IMR-90 (cell line): Measurements from ENCODE around the gene SEMA4D. TPM values are rescaled to one million over a fixed set of nuclear protein-coding genes. Genes with fewer than 3 reads are reported as not detected.

Experiments
- ATAC-seq: fragments of 200-7000 bp; cut with Tn5 transposase; 2 replicates; pipeline ENCODE4 v1.9.1; 2020; ENCODE audit warnings: low read depth, mild to moderate bottlenecking, moderate library complexity
- BruUV-seq: library from RNA; stranded (reverse); fragments of 400-500 nt; replicated peaks from 2 replicates; lab custom pipeline; 2021; lab: Mats Ljungman, UMichigan
- CTCF ChIA-PET: fragments of 300-600 bp; formaldehyde crosslinking; extraction: SDS; loops from one replicate; lab custom pipeline; 2021; ENCODE audit warnings: antibody characterized with exemption; lab: Yijun Ruan, JAX
- POLR2A ChIA-PET: fragments of 300-600 bp; sonication (Branson Sonifier 250); formaldehyde crosslinking; loops from one replicate; lab custom pipeline; 2022; ENCODE audit warnings: antibody characterized with exemption; ENCODE audit not compliant: unreplicated experiment; lab: Charles Lee
- DNase-seq: peaks from one replicate; pipeline ENCODE4 v3.0.0; 2013
- H2AFZ ChIP-seq: replicated peaks from 2 replicates; pipeline ENCODE3; 2013; ENCODE audit warnings: low read length, mild to moderate bottlenecking; ENCODE audit not compliant: poor library complexity
- H2AK5ac ChIP-seq: 2 replicates; pipeline ENCODE4 v1.6.1; 2013; ENCODE audit warnings: low read depth, low read length, inconsistent platforms
- H2AK9ac ChIP-seq: replicated peaks from 2 replicates; pipeline ENCODE3; 2013; ENCODE audit warnings: mild to moderate bottlenecking, low read depth, low read length, moderate library complexity; ENCODE audit not compliant: poor library complexity
- H2BK120ac ChIP-seq: 2 replicates; pipeline ENCODE4 v1.6.1; 2013; ENCODE audit warnings: low read depth, low read length, inconsistent platforms
- H2BK15ac ChIP-seq: 3 replicates; pipeline ENCODE4 v1.6.1; 2013; ENCODE audit warnings: low read depth, low read length, inconsistent platforms
- H2BK20ac ChIP-seq: 2 replicates; pipeline ENCODE4 v1.6.1; 2013; ENCODE audit warnings: low read depth, mild to moderate bottlenecking, inconsistent platforms, low read length, moderate library complexity
- H2BK5ac ChIP-seq: 2 replicates; pipeline ENCODE4 v1.6.1; 2013; ENCODE audit warnings: mild to moderate bottlenecking, low read depth, low read length, inconsistent platforms; ENCODE audit not compliant: poor library complexity, severe bottlenecking
- H3K14ac ChIP-seq: replicated peaks from 2 replicates; pipeline ENCODE4 v1.6.1; 2013; ENCODE audit warnings: low read depth, low read length, inconsistent platforms
- H3K18ac ChIP-seq: 2 replicates; pipeline ENCODE4 v1.6.1; 2013; ENCODE audit warnings: low read depth, low read length, control low read depth
- H3K23ac ChIP-seq: 2 replicates; pipeline ENCODE4 v1.6.1; 2013; ENCODE audit warnings: low read depth, low read length, inconsistent platforms
- H3K27ac ChIP-seq: 2 replicates; pipeline ENCODE4 v1.5.1; 2013; ENCODE audit warnings: mild to moderate bottlenecking, control low read depth, low read length; ENCODE audit not compliant: insufficient read depth
- H3K27me3 ChIP-seq: 2 replicates; pipeline ENCODE4 v1.6.1; 2013; ENCODE audit warnings: low read length; ENCODE audit not compliant: control insufficient read depth, insufficient read depth
- H3K36me3 ChIP-seq: 2 replicates; pipeline ENCODE4 v1.6.1; 2013; ENCODE audit warnings: low read length, mixed read lengths; ENCODE audit not compliant: control insufficient read depth, insufficient read depth
- H3K4ac ChIP-seq: 2 replicates; pipeline ENCODE4 v1.6.1; 2013; ENCODE audit warnings: low read depth, low read length, inconsistent platforms
- H3K4me1 ChIP-seq: 2 replicates; pipeline ENCODE4 v1.6.1; 2013; ENCODE audit warnings: low read length, mixed read lengths; ENCODE audit not compliant: control insufficient read depth, insufficient read depth
- H3K4me2 ChIP-seq: 2 replicates; pipeline ENCODE4 v1.6.1; 2013; ENCODE audit warnings: low read depth, mild to moderate bottlenecking, control low read depth, low read length, moderate library complexity
- H3K4me3 ChIP-seq: 2 replicates; pipeline ENCODE4 v1.5.1; 2013; ENCODE audit warnings: low read depth, mild to moderate bottlenecking, control low read depth, low read length, moderate library complexity; ENCODE audit not compliant: insufficient read depth
- H3K56ac ChIP-seq: 2 replicates; pipeline ENCODE4 v1.6.1; 2013; ENCODE audit warnings: low read length, inconsistent platforms; ENCODE audit not compliant: insufficient read depth; ENCODE audit errors: extremely low read depth
- H3K79me1 ChIP-seq, 2 experiments: 2 replicates each; pipeline ENCODE4 v1.6.1; 2013; ENCODE audit warnings: low read length in 2 of 2, inconsistent platforms in 1 of 2, low read depth in 1 of 2
- H3K9ac ChIP-seq: 2 replicates; pipeline ENCODE4 v1.6.1; 2013; ENCODE audit warnings: low read depth, low read length, control low read depth
- H3K9me1 ChIP-seq: 2 replicates; pipeline ENCODE4 v1.6.1; 2013; ENCODE audit warnings: low read length, inconsistent platforms; ENCODE audit not compliant: insufficient read depth
- H3K9me3 ChIP-seq: 2 replicates; pipeline ENCODE4 v1.6.1; 2013; ENCODE audit warnings: low read length; ENCODE audit not compliant: control insufficient read depth, insufficient read depth
- H4K20me1 ChIP-seq: 2 replicates; pipeline ENCODE4 v1.6.1; 2013; ENCODE audit warnings: low read length, inconsistent platforms; ENCODE audit not compliant: insufficient read depth
- H4K5ac ChIP-seq: 2 replicates; pipeline ENCODE4 v1.6.1; 2013; ENCODE audit warnings: mild to moderate bottlenecking, low read depth, low read length, control low read depth
- H4K8ac ChIP-seq, 2 experiments: 2 replicates each; pipeline ENCODE4 v1.6.1; 2013; ENCODE audit warnings: low read depth in 2 of 2, low read length in 2 of 2, control low read depth in 1 of 2, inconsistent platforms in 1 of 2
- H4K91ac ChIP-seq: 2 replicates; pipeline ENCODE4 v1.6.1; 2013; ENCODE audit warnings: low read depth, low read length, inconsistent platforms; ENCODE audit not compliant: insufficient read depth
- BHLHE40 ChIP-seq: fragments of 150-350 bp; IDR thresholded peaks from 2 replicates; pipeline ENCODE4 v1.6.1; 2016; ENCODE audit warnings: mild to moderate bottlenecking, low read depth, low read length
- CEBPB ChIP-seq: IDR thresholded peaks from 2 replicates; pipeline ENCODE4 v1.6.1; 2012; ENCODE audit warnings: low read depth, low read length, improper control_type of control experiment
- CHD1 ChIP-seq: IDR thresholded peaks from 2 replicates; pipeline ENCODE4 v1.6.1; 2012; ENCODE audit warnings: low read depth, low read length, improper control_type of control experiment
- CTCF ChIP-seq: conservative IDR thresholded peaks from 2 replicates; pipeline ENCODE4 v1.5.1; 2012; ENCODE audit warnings: mild to moderate bottlenecking, low read depth, low read length, improper control_type of control experiment
- FOS ChIP-seq: fragments of 150-350 bp; IDR thresholded peaks from 2 replicates; pipeline ENCODE4 v1.6.1; 2016; ENCODE audit warnings: low read depth, low read length
- MAFK ChIP-seq: IDR thresholded peaks from 2 replicates; pipeline ENCODE4 v1.6.1; 2012; ENCODE audit warnings: low read depth, low read length, improper control_type of control experiment
- MAZ ChIP-seq: IDR thresholded peaks from 2 replicates; pipeline ENCODE4 v1.6.1; 2012; ENCODE audit warnings: low read depth, mild to moderate bottlenecking, low read length, improper control_type of control experiment, moderate library complexity, borderline replicate concordance
- MXI1 ChIP-seq: IDR thresholded peaks from 2 replicates; pipeline ENCODE4 v1.6.1; 2012; ENCODE audit warnings: low read depth, mild to moderate bottlenecking, low read length, moderate library complexity, borderline replicate concordance
- POLR2A ChIP-seq: IDR thresholded peaks from 2 replicates; pipeline ENCODE4 v1.6.1; 2012; ENCODE audit warnings: mild to moderate bottlenecking, low read depth, low read length
- RAD21 ChIP-seq: IDR thresholded peaks from 2 replicates; pipeline ENCODE4 v1.6.1; 2012; ENCODE audit warnings: low read length, improper control_type of control experiment
- RCOR1 ChIP-seq: IDR thresholded peaks from 2 replicates; pipeline ENCODE4 v1.6.1; 2012; ENCODE audit warnings: mild to moderate bottlenecking, low read length, improper control_type of control experiment; ENCODE audit not compliant: insufficient replicate concordance
- RFX5 ChIP-seq: IDR thresholded peaks from 2 replicates; pipeline ENCODE4 v1.8.0; 2012; ENCODE audit warnings: low read depth, mild to moderate bottlenecking, low read length, moderate library complexity
- SMC3 ChIP-seq: fragments of 150-350 bp; IDR thresholded peaks from 2 replicates; pipeline ENCODE4 v1.6.1; 2016; ENCODE audit warnings: low read depth, mild to moderate bottlenecking, antibody characterized with exemption, low read length, moderate library complexity
- WGBS, 2 experiments: methylation state at CpG; one replicate each; pipeline versions ENCODE4 v1.1.5 to v1.1.7; 2013; ENCODE audit warnings: missing lambda C conversion rate in 2 of 2; ENCODE audit not compliant: insufficient read length in 1 of 2; ENCODE audit errors: extremely low coverage in 2 of 2; 5-methylcytosine and 5-hydroxymethylcytosine counted together
- dilution Hi-C: fragments of 300-500 bp; cut with HindIII; formaldehyde crosslinking; loops from one replicate; pipeline ENCODE4 v1.14.3; 2018; ENCODE audit warnings: low sequenced_read_pairs; ENCODE audit not compliant: unreplicated experiment
- in situ Hi-C: fragments of 300-500 bp; cut with MboI; formaldehyde crosslinking; loops from 3 replicates; pipeline ENCODE4 v1.14.3; 2019; ENCODE audit warnings: low sequenced_read_pairs, inconsistent platforms, mixed read lengths
- intact Hi-C: fragments of 100-400 bp; cut with micrococcal nuclease; formaldehyde crosslinking; loops from 2 replicates; pipeline ENCODE4 v1.10.0; 2022
- polyA plus RNA-seq, 3 experiments: library from polyadenylated mRNA; depleted of rRNA; stranded (reverse); fragments of >200 nt; gene quantifications; 2 replicates each; pipeline ENCODE4 v1.2.3, GENCODE V29; 2012; ENCODE audit warnings: low replicate concordance in 1 of 3
- total RNA-seq: library from RNA; depleted of rRNA; stranded (reverse); fragments of >200 nt; gene quantifications from 2 replicates; pipeline ENCODE4 v1.2.3, GENCODE V29; 2012
- TF ChIP-seq, protein P1 (sequence below): fragments of 150-350 bp; IDR thresholded peaks from 2 replicates; pipeline ENCODE4 v1.6.1; 2016; ENCODE audit warnings: low read depth, mild to moderate bottlenecking, low read length, moderate library complexity, borderline replicate concordance

Gene SEMA4D
- total and polyA plus RNA-seq, 2 of the 4 experiments (the other 2 are of a cell fraction), result 0.90 to 1.5 TPM

DNA sequence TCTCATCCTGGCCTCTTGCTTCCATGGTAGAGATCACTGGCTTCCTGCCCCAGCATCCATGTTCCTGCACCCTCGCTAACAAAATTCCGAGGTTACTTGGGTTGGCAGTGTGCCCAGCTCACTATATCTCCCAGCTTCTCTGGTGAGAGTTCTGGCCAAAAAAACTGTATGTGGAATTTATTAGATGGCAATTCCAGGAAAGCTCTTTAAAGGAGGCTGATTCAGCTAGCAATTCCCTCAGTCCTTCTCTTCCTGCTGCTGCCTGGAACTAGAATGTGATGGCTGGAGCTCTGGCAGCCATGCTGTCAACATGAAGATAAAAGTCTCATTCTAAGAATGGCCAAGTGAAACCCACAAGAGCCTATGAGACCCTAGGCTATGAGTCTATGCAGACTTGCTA is 90.8 kb downstream of the SEMA4D start:
- no peak overlapping the region for H3K23ac ChIP-seq
- H3K4me3 ChIP-seq, result no peak overlapping the region
- no peaks in the 10 kb centered on the region for H3K9me1 ChIP-seq
- no peak overlapping the region for H4K5ac ChIP-seq
- H3K27ac ChIP-seq, result no peak overlapping the region
- no peak overlapping the region for H4K8ac ChIP-seq
- H2BK5ac ChIP-seq, result no peak overlapping the region
- intact Hi-C loops, result no loop called here
- H2BK20ac ChIP-seq, result no peak overlapping the region
- H2AK5ac ChIP-seq, result no peak overlapping the region
- peaks cover 2% of the 10 kb centered on the region; the same call in 1 of the 2 replicates for H3K4me1 ChIP-seq
- no peak overlapping the region for H3K18ac ChIP-seq
- BruUV-seq, result no TSS peak
- no peaks in the 10 kb centered on the region for H3K27me3 ChIP-seq
- no peak overlapping the region for H3K9ac ChIP-seq
- dilution Hi-C loops, result no loop called here
- in situ Hi-C loops, result no loop called here
- H2BK120ac ChIP-seq, result no peak overlapping the region
- no peak overlapping the region for H3K4me2 ChIP-seq
- H4K91ac ChIP-seq, result no peak overlapping the region
- H3K4ac ChIP-seq, result no peak overlapping the region
- TF ChIP-seq SMC3 (no peak), RCOR1 (no peak), RAD21 (no peak), POLR2A (no peak), CEBPB (no peak), CTCF (no peak), CHD1 (no peak), MAFK (no peak), MXI1 (no peak), BHLHE40 (no peak), RFX5 (no peak), MAZ (no peak), FOS (no peak)
- TF ChIP-seq, protein P1, sequence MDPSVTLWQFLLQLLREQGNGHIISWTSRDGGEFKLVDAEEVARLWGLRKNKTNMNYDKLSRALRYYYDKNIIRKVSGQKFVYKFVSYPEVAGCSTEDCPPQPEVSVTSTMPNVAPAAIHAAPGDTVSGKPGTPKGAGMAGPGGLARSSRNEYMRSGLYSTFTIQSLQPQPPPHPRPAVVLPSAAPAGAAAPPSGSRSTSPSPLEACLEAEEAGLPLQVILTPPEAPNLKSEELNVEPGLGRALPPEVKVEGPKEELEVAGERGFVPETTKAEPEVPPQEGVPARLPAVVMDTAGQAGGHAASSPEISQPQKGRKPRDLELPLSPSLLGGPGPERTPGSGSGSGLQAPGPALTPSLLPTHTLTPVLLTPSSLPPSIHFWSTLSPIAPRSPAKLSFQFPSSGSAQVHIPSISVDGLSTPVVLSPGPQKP, result no peak
- no peaks in the 10 kb centered on the region for H3K79me1 ChIP-seq
- no peak overlapping the region for H2AFZ ChIP-seq
- H3K14ac ChIP-seq, result no peak overlapping the region
- no CpG with 5 or more reads among the region's 2 CpGs for WGBS, 2 experiments
- no peak overlapping the region for H3K56ac ChIP-seq
- no peak overlapping the region for H2AK9ac ChIP-seq
- ATAC-seq, result no peak
- no peaks in the 10 kb centered on the region for H4K20me1 ChIP-seq
- no peak for DNase-seq
- H3K36me3 ChIP-seq, result peaks cover 5% of the 10 kb centered on the region
- POLR2A ChIA-PET, result no interaction called here
- CTCF ChIA-PET, result no interaction called here
- peaks cover 7% of the 10 kb centered on the region for H3K9me3 ChIP-seq
- no peak overlapping the region for H2BK15ac ChIP-seq
